ENCODE results near the gene KBTBD2.
"Not testable (repeated sequence)": the region's sequence is repeated elsewhere in the genome, so short reads cannot be mapped to it uniquely, and the experiment has no call there.

DNA sequence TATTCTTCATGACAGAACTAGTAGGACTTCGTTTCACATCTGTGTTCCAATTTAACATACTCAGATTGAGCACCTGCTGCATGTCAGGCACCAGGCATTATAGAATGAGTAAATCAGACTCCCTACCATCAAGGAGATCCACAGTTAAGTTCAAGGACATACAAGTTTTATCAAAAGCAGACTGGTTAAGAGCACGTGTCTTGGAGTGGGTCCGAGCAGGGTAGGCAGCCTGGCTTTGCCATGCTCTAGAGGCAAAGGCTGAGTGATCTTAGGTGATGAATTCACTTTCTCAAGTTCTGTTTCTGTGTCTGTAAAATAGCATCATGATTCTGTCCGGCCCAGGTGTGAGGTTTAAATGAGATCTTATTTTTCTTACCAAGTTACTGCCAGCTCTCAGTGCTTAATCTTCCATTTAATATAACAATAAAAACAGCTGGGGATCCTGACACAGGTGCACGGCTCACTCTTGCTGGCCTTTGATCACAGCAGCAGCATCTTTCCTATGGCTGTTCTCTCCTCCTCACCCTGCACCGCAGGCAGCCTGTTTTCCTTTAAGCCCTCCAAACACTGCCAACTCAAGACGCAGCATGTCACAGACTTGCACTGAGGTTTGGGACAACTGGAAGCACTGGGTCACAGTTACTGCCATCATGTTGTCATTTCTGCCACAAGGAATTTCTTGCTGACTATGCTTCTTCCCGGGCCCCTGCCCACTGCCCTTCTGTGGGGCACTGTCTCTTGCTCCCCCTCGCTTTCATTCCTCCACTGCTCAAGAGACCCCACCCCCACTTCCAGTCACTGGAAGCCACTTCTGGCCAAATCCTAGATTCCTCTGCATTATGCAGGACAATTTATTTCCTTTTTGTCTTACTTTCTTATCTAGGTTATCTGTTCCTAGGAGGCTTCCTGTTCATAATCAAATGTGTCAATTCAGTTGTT is 35.5 kb downstream of the KBTBD2 start:
- TF ChIP-seq, protein P1, sequence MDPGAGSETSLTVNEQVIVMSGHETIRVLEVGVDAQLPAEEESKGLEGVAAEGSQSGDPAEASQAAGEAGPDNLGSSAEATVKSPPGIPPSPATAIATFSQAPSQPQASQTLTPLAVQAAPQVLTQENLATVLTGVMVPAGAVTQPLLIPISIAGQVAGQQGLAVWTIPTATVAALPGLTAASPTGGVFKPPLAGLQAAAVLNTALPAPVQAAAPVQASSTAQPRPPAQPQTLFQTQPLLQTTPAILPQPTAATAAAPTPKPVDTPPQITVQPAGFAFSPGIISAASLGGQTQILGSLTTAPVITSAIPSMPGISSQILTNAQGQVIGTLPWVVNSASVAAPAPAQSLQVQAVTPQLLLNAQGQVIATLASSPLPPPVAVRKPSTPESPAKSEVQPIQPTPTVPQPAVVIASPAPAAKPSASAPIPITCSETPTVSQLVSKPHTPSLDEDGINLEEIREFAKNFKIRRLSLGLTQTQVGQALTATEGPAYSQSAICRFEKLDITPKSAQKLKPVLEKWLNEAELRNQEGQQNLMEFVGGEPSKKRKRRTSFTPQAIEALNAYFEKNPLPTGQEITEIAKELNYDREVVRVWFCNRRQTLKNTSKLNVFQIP (CRISPR knock-in tag; IDR thresholded peaks at IDR 0.05; ENCODE audit: borderline replicate concordance, low read depth): not testable (repeated sequence)
- TF ChIP-seq PATZ1 (CRISPR knock-in tag; IDR thresholded peaks at IDR 0.05; ENCODE audit: borderline replicate concordance); ESRRG (CRISPR knock-in tag; IDR thresholded peaks at IDR 0.05); ZFP30 (CRISPR knock-in tag; IDR thresholded peaks at IDR 0.05): not testable (repeated sequence)
